Activated CD4-positive, alpha-beta T cell treated with anti-CD3 and anti-CD28 coated beads, Interleukin-10, Interleukin-2, amounts not matched to agents 100 ng/mL and 50 ng/mL, durations not matched to agents 16 hours and 8 hours (primary cell): ENCODE results near the gene NEK8.
"Not testable (repeated sequence)": the region's sequence is repeated elsewhere in the genome, so short reads cannot be mapped to it uniquely, and the experiment has no call there.

Experiments
- DNase-seq: peaks from one replicate; pipeline ENCODE4 v3.0.0-alpha.2; 2020

NEK8 gene

DNA sequence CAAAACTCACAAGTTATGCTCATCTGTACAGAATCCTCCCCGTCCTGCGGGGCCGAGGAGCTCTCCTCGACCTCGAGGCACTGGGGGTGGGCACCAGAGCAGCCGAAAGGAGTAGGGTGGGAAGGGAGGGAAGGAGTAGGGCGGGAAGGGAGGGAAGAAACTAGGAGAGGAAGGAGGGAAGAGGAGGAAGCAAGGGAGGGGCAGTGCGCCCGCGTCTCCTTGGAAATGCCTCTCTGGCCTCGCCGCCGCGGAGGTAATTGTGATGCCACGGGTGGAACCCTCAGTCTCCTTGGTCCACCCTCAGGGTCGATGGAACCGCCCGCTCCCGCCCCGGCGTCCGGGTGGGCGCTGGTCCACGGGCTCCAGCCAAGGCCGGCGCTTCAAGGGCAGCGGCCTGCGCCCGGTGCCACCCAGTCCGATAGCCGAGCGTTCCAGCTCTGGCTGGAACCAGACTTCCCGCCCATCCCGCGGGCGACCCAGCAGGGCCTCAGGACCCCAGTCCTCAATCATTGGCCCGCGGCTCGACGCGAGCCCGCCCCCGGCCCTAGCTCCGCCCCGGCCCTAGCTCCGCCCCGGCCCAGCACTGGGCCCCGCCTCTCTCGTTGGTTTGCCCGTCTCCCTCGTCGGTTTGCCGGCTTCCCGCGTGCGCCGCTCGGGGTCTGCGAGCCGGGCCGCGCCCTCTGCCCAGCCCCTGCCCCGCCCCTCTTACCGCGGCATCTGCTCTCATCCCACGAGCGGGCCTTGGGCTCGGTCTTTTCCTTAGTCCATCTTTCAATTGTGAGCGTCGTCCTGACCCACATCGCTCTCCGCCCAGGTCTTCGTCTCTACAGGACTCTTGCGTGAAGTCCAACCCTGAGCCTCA is 17.5 kb upstream of the NEK8 start:
- peak; percentile 95 for DNase-seq

DNA sequence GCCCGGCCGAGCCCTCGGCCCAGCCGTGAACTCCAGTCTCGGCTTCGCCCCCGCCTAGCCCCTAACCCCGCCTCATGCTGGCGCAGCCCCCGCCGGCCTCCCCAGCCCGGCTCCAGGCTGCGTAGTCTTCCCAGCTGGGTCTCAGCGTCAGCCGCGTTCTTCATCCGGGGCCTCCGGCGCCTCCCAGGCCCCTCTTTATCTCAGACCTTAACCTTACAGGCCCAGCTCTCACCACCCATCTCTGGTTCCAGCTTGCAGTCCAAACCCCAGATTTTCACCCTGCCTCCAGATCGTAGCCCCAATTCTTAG is 16.9 kb upstream of the NEK8 start, which contains the start of gene PROCA1:
Gene PROCA1 (minus strand): TSS at position 166 of the 309 bp plus-strand sequence. CDS start 228 bp downstream, outside the sequence.
- DNase-seq, result no peak

DNA sequence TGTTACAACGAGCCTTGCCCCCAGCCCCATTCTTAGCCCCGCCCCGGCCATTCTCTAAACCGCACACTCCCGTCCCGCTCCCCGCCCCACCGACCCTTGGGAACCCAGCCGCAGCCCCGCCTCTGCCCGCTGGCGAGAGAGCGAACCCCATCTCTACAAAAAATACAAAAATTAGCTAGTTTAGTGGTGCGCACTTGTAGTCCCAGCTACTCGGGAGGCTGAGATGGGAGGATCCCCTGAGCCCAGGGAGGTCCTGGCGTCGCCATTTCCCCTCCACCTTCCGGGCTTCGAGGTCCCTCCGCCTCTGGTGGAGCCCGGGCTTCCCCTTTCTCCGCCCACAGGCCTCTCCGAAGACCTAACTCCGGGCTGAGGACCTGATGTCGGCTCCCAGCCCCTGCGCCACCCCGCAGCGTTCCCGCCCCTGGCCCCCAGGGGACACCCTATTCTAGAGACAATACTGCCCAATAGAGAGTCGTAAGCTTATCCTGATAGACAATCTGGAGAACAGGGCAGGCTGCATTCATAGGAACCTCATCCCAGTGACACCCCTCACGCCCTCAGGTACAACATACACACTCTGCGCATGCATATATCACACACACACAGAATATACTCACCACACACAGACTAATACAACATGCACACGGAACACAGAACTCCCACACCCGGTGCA is 16.4 kb upstream of the NEK8 start:
- DNase-seq, result peak; percentile 76

DNA sequence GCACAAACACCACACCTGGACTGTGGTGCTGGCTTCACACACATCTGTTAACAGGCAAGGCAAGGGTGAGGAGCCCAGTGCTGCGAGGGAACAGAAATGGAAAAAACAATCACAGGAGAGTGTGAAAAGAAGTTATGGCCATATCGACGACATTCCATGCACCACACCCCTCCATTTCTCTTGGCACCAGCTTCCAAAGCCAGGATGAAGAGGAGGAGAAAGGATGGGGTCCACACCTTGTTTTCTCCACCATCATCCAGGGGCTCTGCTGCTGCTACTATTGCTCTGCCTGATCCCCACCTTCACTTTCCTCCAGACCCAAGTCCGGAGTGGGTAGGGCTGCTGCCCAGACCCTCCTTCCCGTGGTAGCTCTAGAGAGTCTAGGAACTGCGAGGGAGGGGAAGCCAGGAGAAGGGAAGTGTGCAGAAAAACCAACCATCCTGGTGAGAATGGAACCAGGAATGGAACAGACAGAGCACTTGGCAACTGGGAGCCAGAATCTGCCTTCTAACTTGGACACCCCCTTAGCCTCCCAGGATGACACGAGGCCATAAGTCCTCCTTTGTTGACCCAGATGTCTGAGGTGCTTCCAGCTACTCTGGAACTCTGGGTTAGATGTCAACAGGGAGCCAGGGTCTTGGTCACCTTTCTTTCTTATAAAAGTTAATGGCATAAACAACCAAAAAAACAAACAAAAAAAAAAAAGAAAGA is 15.7 kb upstream of the NEK8 start:
- DNase-seq, result no peak

DNA sequence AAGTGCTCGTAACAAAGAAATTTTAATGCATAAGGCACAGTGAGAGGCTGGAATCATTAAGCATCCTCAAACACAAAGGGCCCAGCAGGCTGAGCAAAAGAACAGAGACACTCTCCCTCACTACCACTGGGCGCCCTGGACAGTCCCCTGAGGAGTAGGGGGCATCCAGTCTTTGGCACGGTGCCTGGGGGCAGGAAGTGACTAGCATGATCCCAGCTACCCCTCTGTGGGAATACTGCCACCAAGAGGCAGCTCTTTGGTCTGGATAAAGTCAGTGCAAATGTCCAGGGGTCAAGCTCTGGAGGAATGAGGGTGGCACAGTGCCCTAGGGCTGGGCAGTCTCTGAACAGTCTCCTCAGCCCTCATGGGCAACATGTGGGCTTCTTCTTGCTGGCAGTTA is 14.3 kb upstream of the NEK8 start:
- no peak for DNase-seq

DNA sequence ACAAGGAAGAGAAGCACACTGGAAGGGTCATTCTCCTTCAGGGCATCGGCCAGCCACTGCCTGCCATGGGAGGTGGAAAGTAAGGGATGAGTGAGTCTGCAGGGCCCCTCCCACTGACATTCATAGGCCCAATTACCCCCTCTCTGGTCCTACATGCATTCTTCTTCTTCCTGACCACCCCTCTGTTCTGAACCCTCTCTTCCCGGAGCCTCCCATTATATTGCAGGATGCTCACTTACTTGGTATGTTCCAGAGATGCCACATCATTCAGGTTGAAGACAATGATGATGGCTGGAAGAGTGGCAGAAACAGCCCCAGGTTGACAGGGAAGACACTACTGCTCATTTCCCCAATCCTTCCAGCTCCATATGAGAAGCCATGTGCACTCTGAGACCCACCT is 13.4 kb upstream of the NEK8 start:
- no peak for DNase-seq

DNA sequence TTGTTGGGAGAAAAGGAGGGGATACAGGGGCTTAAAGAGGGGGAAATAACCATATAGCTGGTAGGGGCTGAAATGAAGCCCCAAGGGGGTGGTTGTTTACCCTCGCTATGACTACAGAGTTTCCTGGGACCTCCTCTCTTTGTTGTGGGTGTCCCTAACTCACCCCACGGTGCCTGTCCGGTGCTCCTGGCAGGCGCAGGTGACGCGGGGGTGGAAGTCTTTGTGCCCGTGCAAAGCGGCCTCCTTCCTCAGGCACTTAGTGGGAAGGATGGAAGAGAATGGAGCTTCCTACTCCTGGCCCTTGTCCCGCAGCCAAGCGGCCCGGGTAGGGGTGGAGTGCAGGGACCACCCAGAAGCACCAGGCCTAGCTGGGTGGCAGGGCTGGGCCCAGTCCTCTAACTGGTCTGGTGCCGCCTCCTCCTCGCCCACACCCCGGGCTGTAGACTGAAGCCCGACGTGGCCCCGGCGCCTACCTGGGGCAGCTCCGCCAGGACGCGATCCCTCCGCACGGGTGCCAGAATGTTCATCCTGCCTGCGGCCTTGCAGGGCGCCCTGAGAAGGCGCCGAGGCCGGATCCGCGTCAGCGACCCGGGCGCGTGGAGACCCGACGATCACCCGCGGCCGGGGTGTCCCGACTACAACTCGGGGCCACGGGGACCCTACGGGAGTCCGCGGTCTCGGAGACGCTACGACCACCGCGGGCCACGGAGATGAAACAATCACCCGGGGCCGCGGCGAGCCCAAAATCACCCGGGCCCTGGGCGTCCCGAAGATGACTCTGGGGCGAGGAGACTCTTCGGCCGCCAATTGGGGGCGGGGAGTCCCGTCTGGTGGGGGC is 11.6 kb upstream of the NEK8 start:
- no peak for DNase-seq

DNA sequence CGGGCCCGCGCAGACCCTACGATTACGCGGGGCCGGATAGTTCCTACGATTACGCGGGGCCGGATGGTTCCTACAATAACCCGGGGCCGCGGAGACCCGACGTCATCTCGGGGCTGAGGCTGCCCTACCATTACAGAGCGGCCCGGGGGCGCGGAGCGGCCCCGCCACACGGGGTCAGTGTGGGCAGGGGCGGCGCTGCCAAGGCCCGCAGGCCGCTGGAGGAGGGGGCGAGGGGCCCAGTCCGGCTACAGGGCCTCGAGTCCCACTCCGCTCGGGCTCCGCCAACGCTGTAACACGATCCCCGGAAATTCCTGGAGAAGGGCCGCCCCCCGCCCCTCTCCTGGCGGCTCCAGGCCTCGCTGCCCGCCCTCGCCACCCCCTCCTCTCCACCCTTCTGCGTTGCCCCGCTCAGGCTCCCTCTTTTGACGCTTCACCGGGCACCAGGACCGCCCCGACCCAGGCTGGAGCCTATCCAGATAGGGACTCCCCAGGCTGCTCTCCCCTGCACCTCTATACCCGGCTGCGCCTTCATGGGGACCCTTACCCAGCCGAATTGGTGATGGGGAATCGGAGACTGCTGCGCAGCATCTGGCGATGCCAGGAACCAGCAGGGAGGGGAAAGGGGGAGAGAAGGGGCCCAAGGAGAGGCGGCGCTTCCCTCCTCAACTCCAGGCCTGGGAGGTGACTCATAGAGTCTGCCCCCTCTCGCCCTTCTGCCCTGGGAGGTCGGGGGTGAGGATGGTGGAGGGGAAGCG is 10.8 kb upstream of the NEK8 start, which contains the start of gene RAB34:
Gene RAB34 (minus strand): TSS at position 291 of the 755 bp plus-strand sequence. CDS start 602 bp downstream, outside the sequence.
- DNase-seq, result peak; percentile 21

DNA sequence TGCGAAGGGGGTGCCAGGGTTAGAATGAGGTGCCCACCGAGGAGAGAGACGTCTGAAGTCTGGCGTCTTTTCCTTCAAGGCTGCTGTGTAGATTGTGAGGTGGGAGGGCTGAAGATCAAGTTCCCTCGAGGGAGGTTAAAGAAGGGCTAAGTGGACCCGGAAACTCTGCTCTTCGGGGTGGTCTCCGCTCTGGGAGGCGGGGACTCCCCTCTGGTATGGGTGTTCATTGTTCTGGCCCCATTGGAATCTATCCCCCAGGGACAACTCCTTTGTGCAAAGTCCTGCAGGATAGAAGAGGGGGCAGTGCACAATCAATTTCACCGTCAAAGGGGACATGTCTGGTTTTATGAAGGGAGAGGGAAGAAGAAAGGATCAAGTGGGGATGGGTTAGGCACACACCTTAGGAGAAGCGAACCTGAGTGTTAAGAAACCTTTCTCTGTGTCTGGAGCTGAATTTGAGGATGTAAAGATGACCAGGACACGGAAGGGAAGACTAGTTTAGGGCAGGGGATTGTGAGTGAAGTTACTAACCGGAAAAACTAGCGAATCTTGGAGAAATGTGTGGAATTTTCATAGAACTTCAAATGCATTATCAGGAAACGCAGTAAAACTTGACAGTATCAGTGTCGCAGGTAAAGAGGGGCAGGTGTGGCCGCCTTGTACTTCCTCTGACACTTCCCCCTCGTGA is 10.1 kb upstream of the NEK8 start:
- no peak for DNase-seq

DNA sequence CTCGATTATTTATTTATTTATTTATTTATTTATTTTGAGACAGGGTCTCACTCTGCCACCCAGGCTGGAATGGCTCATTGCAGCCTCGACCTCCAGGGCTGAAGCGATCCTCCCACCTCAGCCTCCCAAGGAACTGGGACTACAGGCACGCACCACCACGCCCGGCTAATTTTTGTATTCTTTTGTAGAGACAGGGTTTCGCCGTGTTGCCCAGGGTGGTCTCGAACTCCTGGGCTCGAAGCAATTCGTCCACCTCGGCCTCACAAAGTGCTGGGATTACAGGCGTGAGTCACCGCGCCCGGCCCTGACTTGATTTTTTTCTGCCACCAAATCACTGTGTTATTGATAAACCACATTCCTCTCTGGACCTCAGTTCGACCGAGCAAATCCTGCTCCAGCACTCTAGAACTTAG is 9.6 kb upstream of the NEK8 start:
- peak; percentile 17 for DNase-seq

DNA sequence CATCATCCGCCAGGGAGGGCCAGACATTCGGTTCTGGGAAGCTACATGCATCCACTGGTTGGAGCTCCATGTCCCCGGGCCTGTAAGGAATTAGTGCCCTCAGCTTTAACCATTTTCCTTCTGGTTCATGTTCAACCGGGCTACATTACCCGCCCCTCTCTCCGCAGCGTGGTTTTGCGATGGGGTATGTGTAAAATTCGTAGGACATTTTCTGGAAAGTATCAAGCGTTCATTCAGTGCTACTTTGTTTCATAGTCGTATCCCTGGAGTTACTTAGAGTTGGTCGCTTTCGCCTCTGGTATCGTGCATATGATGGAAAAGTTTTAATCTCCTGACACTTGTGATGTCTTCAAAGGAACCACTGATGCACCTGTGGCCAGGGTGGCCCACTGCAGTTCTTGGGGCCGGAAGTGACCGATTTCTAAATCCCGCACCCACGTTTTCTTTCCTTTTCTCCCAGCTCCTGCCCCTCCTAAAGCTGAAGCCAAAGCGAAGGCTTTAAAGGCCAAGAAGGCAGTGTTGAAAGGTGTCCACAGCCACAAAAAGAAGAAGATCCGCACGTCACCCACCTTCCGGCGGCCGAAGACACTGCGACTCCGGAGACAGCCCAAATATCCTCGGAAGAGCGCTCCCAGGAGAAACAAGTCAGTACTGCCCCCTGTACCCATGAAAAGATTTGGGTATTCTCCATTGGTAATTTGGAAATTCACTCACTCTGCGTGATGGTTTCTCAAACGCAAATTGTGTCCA is 8.2 kb upstream of the NEK8 start:
- peak; percentile 63 for DNase-seq

DNA sequence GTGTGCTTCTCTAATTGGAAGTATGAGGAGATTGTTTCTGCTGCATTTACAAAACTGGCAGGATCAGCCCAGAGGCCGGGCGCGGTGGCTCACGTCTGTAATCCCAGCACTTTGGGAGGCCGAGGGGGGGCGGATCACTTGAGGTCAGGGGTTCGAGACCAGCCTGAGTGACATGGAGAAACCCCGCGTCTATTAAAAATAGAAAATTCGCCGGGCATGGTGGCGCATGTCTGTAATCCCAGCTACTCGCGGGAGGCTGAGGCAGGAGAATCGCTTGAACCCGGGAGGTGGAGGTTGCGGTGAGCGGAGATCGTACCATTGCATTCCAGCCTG is 7.6 kb upstream of the NEK8 start:
- DNase-seq, result not testable (repeated sequence)

DNA sequence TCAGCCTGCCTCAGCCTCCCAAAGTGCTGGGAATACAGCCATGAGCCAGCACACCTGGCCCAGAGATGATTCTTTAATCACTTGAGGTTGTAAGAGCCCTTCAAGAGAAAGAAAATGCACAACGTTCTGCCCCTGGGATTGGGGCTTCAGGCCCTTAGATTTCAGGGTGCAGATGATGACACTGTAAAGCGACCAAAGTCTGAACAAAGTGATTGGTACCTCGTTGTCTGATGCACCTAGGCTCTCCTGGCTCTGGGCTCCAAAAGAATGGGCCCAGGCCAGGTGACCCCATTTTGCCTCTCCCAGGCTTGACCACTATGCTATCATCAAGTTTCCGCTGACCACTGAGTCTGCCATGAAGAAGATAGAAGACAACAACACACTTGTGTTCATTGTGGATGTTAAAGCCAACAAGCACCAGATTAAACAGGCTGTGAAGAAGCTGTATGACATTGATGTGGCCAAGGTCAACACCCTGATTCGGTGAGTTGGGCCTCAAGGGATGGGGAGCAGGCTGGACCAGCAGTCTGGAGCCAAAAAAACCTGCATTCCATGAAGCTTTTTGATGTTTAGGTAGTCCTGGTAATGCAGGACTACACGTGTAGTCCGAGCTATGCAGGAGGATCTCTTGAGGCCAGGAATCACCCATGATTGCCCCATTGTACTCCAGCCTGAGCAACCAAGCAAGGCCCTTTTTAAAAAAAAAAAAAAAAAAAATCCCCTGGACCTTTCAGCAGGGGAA is 6.0 kb upstream of the NEK8 start:
- DNase-seq, result no peak

DNA sequence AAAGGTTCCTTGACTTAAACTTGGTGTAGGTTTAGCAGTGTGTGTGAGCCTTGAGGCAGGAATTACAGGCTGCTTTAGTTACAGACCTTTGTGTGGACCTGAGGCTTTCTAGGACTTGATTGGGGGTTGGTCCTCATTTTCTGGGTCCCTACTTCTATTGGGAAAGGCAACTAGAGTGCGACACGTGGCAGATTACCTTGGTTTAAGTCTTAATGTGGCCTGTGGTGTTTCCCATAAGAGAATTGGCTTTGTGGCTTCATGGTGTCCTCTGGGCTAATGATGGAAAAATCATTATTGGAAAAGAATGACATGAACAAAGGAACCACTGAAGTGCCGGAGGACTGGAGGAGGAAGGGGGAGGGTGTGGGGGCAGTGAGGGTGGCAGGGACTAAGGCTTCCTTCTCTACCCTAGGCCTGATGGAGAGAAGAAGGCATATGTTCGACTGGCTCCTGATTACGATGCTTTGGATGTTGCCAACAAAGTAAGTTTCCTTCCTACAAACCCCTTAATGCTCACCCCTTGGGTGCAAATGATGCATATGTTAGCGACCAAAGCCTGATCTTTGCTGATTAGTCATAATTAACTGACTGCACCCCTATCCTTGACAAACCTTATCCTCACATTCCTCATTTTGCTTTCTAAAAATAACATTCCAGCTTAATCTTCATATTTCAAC is 5.3 kb upstream of the NEK8 start:
- DNase-seq, result no peak

DNA sequence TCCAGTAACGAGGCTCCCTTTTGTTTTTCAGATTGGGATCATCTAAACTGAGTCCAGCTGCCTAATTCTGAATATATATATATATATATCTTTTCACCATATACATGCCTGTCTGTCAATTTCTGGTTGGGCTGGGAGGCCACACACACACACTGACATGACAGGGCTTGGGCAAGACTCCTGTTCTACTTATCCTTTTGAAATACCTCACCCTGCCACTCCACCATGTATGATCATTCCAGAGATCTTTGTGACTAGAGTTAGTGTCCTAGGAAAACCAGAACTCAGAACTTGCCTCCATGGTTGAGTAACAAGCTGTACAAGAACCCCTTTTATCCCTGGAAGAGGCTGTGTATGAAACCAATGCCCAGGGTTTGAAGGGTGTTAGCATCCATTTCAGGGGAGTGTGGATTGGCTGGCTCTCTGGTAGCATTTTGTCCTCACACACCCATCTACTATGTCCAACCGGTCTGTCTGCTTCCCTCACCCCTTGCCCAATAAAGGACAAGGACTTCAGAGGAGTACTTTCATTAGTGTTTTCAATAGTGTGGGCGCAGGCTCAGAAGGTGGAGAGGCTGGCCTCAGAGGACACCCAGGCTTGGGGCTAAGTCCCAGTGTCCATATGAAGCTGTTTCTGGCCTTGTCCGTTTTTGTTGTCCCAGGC is 4.6 kb upstream of the NEK8 start:
- DNase-seq, result not testable (repeated sequence)

DNA sequence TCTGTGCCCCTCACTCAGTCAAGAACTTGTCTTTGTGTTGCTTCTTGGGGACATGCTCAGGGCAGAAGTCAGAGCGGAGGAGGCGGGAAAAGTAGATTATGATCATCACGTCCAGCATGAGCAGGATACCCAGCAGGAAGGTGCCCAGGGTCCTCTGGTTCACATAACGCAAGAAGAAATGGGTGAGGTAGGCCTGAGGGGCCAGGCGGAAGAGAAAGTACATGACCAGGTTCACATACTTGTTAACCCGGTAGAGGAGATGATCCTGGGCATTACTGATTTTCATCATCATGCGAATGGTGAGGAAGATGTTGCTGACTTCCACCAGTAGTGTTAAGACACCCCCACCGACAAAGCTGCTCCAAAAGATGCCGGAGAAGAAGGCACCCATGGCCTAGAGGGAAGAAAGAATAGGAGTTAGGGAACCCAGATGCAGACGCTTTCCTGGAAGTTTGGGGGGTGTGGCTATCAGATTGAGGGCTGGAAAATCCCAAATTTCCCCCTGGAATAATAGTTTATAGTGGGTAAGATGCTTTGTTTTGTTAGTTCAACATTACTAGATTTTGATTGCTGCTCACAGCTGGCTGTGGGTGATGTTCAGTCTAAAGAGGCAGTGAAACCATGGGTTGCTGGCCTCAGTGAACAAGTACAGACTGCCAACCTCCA is 4.0 kb upstream of the NEK8 start:
- DNase-seq, result peak; percentile 49

DNA sequence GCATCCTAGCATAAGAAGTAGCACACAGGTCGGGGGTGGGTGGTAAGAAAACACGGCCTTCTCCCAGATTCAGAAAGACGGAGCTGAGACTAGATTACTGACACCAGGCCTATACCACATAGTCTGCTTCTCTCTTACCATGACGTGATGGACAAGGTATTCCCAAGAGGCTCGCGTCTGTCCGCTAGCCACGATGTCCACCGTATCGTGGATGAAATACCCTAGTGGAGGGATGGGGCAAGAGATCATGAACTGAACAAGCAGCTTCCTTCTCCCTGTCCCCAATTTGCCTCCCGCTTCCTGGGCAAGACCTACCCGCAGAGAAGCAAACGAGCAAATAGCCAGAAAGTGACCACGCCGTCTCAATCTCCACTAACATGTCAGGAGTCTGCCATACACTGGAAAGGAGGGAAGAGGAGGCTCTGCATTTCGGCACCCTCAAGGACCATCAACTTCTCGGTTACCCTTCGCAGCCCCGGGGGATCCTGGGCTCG is 3.4 kb upstream of the NEK8 start:
- DNase-seq, result peak; percentile 59

DNA sequence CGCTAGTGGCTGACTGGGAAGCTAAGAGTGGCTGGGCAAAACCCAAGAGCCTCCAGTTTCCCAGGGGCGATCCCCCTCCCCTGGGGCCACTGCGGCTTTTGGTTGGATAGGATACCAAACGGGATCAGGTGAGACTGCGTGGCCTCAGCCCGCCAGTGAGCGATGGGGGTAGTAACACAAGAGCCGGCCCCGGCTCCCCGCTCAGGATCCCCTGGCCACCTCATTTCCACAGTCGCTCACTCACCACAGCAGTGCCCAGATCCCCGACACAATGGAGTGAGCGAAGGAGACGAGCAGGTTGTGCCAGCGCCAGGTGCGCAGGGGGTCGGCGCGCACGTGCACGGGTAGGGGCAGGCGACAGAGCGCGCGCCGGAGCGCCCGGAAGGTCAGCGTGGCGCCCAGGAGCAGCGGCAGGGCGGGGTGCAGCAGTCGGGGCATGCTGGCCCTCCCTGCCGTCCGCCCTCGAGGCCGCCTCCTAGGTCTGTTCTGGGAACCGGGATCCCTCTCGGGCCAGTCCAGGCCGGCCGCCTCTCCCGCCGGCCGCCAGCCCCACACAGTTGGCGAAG is 2.8 kb upstream of the NEK8 start:
- DNase-seq, result peak; percentile 83
